Stimulated activated CD8-positive, alpha-beta memory T cell treated with anti-CD3 and anti-CD28 coated beads, Interleukin-4, amount 100 ng/mL, for 4 hours (primary cell): ENCODE measurements around the gene BCOR.
A peak's percentile ranks its signal among the peaks of the same experiment; 100 is the strongest.

ENCODE experiments used
- DNase-seq, 2 donors: peaks; one replicate each; pipeline ENCODE4 v3.0.0-alpha.2; 2020; ENCODE audit warnings: low read depth in 2 of 2, low spot score in 1 of 2

Gene BCOR

DNA sequence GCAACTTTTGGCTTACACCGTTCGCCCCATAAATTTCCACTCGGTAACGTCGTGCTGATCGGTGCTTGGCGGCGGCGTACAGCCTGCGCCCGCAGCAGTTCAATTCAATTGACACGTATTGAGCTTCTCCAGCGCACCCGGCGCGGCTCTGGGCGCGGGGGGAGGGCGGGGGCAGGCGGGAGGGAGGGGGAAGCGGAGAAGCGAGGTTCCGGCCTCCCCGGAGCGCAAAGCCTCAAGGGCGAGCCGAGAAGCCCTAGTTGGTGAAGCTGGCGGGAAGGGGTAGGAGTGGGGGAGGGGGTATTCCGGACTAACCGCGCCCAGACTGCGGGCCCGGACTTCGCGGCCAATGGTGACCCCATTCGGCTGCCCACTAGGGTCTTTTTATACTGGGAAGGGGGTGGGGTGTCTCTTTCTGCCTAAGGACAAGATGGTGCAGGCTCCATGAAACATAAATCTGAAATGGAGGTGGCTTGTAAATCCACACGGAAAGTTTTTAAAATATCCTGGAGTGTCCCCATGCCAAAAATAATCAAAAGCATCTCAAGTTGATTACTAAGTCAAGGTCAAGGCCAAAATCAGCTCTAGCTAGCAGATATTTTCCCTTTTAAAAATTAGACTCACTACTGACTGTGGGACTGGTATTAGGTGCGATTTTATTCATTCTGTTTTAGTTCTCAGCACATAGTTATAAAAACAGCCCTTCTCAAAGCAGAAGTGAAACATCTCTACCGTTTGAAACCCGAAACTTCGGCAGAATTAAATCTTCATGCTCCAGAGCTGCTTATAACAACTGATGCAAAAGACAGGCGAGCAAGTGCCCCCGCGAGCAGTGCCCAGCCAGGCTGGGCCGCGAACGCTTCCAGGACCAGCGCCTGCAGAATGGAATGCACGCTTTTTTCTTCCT is 1.5 kb upstream of the BCOR start:
- DNase-seq = no peak

DNA sequence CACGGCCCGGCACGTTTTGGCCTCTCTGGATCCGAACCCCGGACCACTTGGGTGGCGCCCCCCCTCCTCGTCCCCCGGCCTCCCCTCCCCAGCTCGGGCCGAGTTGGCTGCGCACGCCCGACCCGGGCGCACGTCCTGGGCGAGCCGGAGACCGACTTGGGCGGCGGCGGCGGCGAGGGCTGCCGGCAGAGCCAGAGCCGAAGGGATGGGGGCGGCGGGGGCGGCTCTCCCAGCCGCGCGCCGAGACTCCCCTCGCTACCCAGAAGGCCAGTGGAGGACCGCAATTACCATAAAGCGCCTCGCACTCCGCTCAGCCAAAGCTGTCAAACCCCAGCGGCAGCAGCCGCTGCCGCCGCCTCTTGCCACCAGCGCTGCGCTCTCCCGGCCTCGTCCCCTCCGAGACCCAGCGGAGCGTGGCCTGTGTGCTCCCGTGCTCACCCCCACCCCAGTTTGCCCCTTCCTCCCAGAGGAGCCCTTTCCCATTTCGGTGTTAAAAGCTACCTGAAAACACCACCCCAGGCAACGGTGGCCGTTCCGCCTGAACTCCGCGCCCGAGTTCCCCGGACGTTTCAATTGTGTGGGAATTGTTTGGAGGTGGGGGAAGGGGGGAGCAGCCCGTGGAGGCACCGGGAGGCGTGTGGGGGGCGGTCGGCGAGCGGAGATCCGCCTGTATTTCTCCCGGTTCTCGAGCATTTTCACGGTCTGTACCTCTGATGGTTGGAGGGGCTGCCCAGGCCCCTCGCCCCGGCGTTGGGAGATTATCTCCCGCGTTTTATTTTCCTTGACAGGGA is 701 bp upstream of the BCOR start:
- DNase-seq = peak in 1 of 2 donors; percentile 43

- no peak for DNase-seq
Measured at GRCh38 chrX:40097141-40097503, 636 bp downstream of the BCOR start.

- DNase-seq = peak in 1 of 2 donors; percentile 65
Measured at GRCh38 chrX:40096395-40097091, 1.2 kb downstream of the BCOR start.

DNA sequence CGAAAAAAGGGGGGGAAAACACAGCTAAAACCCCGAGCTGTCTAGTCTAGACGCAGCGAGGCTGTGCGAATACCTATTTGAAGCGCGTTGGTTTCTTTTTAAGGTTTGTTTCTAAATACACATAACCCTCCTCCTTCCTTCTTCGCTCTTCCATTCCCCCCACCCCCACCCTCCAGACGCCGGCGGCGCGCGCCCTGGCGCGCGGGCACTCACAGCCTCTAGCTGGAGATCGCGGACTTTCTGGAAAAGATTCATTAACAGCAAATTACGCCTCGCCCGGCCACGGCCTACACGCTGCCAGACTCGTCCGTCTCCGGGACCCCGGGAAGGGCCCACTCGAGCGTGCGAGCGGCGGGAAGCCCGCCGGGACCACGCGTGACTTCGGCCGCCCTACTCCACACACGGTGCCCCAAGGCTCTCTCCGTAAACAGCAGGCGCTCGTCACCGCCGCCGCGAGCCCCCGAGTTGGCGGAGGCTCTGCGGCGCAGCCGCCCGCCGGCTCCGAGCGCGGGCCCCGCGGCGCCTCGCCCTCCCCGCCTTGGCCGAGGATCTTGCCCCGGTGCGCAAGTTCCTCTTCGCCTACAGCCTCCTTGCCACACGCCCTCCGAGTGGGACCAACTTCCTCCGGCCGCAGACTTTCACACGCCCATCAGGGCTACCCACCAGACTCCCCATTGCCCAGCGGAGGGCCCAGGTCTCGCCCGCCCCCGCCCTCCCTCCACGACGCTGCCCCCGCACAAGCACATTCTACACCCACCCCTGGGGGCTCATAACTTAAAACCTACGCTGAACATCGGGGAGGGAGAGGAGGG is 2.0 kb downstream of the BCOR start:
- DNase-seq = no peak

DNA sequence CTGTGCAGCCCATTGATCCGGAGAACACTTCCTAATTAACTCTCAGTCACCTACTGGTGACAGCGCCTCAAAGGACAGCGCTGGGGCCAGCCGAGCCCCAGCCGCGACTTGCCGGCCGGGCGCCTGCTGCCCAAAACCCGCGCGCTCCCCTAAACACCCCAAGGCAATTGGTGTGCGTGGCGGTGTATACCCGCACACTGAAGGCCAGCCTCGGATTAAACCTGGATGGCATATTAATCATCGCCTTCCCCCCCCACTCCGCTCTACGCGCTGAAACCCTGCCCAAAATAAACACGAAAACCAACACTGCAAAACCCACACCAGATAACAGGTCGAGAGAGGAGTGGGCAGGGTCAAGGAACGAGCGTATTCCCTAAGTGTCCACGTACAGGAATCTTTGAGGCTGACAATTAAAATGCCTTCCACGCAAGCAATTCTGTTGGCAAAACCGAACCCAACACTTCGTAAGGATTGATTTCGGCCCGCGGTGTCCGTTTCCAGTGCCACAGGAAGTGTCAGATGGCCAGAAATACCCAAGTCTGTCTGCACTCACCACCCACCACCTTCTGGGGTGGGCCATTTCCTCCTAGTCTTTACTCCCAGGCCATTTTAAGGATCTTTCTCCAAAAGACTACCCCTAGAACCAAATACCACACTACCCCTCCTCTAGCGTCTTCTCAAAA is 2.7 kb downstream of the BCOR start:
- DNase-seq = no peak

- DNase-seq = no peak
Measured at GRCh38 chrX:40094041-40094899, 3.5 kb downstream of the BCOR start.

DNA sequence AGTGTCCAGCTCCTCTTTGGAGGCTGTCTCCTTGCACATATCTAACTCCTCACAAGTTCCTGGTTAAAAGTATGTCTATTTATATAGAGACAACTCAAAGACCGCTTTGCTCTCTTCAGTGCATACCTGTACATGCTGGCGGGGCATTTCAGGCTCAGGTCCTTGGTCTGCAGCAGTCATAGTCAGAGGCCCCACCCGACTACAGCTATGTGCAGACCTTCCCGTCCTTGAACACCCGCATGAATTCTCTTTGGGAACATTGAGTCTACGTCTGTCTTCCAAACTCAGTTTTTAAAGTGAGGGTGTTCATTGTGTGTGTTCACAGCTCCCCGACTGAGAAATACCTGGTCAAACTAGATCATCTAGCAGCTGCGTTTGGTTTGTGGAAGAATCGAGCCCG is 4.2 kb downstream of the BCOR start:
- DNase-seq = no peak

DNA sequence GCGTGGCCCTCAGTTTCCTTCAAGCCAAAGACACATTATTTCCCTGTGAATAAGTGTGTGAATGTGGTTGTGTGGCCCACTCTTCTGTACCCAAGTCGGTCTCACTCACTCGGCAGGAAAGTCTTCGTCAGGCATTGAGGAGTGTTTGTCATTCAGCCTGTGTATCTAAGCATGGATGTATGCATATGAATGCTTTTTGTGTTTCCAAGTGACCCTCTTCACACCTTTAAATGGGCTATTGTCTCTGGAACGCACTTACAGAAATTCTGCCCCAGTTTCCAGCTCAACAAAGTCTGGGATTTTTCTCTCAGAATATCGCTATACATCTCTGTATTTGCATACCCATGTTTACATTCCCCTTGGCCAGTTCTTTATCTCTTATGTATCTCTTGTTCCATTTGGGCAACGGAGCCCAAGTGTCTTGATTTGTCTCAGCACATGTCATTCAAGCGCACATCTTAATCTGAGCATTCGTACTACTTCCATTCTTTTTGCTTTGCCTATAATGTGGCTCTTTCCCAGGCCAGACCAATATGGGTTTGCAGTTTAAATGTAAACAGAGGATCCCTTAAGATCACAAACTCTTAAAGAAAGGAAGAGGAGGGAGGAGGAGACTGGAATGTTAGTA is 4.8 kb downstream of the BCOR start:
- DNase-seq = no peak

DNA sequence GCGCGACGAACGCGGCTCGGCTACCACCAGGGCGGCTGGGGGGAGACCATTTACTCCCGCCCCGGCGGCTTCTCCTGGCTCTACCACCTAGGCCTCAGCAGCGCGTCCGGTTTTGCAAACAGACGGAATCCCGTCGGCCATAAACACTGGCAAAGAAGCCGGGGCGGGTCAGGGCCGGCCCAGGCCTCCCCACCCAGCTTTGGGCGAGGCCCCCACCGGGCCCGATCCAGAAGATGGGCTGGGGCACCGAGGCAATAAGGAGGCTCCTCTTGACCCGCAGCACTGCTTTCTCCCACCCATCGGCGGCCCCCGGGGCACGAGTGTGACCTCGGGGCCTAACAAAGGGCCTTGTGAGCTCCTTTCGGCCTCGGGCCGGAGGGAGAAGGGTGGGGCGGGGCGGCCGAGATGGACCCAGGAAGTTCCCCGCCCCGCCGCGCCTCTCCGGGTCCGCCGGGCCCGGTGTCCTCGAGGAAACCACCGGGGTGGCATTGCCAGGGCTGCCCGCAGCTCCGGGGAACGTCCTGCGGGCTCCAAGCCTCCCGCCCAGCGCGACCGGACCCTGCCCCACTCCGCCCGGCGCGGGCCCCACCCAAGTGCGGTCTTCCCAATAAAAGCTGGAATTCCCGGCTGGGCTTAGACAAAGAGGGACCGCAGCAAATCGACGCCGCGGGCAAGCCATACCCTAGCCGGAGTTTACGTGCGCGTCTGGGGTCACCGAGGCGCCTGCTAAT is 5.9 kb downstream of the BCOR start:
- DNase-seq = no peak

DNA sequence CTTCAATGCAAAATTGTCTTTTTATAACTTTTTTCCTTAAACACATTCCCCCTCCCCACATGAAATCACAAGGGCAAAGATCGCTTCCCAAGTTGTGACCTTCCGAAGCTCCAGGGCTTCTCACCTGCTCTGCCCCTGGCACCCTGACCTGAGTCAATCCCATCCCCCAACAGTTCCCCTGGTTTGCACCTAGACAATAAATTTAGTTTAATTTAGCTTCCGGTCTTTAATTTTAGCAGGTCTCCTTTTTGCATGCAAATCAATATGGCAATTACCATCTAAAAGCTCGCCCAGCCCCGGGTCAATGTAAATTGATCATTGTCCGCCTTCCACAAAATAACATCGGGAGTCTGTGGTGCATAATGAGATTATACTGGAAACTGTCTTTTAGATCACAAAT is 6.8 kb downstream of the BCOR start:
- no peak for DNase-seq

DNA sequence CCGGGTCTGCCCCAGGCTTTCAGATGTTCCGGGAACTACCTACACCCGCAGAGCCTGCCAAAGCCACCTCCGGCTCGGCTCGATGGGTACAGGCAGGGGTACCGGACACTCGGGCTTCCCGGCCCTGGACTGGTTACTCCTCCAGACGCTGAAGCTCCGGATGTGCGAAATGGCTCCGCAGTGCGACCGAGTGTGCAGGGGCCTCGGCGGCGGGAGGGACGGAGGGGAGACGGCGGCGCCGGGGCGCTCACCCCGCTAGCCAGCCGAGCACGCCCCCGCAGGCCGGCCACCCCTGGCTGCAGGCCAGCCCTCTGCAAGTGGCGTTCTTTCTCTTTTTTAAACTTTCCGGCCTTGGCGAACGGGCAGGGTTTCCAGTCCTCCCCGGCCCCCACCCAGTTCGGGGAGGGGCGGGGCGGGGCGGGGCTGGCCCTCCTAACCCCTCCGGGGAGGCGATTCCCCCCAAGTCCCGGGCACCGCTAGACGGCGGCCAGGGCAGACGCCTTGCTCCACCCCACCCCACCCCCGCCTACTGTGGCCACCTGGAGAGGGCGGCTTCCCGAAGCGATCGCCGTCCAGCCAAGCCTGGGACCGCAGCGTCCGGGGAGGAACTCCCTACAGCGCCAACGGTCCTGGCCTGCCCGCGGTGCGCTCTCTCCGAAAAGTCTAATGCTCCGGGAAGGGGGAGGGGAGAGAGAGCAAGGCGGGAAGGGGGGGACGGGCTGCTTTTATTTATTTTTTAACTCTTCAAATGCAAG is 7.5 kb downstream of the BCOR start:
- DNase-seq = no peak

- DNase-seq = no peak
Measured at GRCh38 chrX:40088803-40089540, 8.8 kb downstream of the BCOR start.

- DNase-seq = no peak
Measured at GRCh38 chrX:40088299-40088625, 9.5 kb downstream of the BCOR start.

- no peak for DNase-seq
Measured at GRCh38 chrX:40087425-40088298, 10.1 kb downstream of the BCOR start.
